T-helper 1 cell treated with Interleukin-12 subunit alpha and Interleukin-12 subunit beta and Interleukin-4 antibody, amounts not matched to agents 30 μg/mL and 1 μg/mL, for 36 hours (primary cell): ENCODE measurements around the gene ALDH5A1.

Experiments
- H3K27ac Mint-ChIP-seq: one replicate; pipeline ENCODE4 v1.8.0; 2021; ENCODE audit warnings: mild to moderate bottlenecking, mixed read lengths
- H3K27me3 Mint-ChIP-seq: one replicate; pipeline ENCODE4 v1.8.0; 2021; ENCODE audit warnings: low read depth, mixed read lengths
- H3K36me3 Mint-ChIP-seq: one replicate; pipeline ENCODE4 v1.8.0; 2021; ENCODE audit warnings: low read depth, mixed read lengths
- H3K4me1 Mint-ChIP-seq: one replicate; pipeline ENCODE4 v1.8.0; 2021; ENCODE audit warnings: low read depth, mixed read lengths
- H3K4me3 Mint-ChIP-seq: one replicate; pipeline ENCODE4 v1.8.0; 2021; ENCODE audit warnings: mild to moderate bottlenecking, moderate library complexity, mixed read lengths
- H3K9me3 Mint-ChIP-seq: one replicate; pipeline ENCODE4 v1.8.0; 2021; ENCODE audit warnings: mixed read lengths

Gene ALDH5A1

GRCh38 chr6:24494821-24495795 is at the start of gene ALDH5A1:
TSS of gene ALDH5A1 (plus strand) at chr6:24494969. CDS start at chr6:24494997, 28 bp downstream.
- peak within 1 kb of the TSS; percentile 83 for H3K4me3 Mint-ChIP-seq
- peaks cover 3% of the 10 kb centered on the region for H3K36me3 Mint-ChIP-seq
- H3K4me1 Mint-ChIP-seq = peaks cover 17% of the 10 kb centered on the region
- H3K27ac Mint-ChIP-seq = no peak within 1 kb of the TSS
- peaks cover 6% of the 10 kb centered on the region for H3K27me3 Mint-ChIP-seq
- peaks cover 10% of the 10 kb centered on the region for H3K9me3 Mint-ChIP-seq

- H3K9me3 Mint-ChIP-seq = no peaks in the 10 kb centered on the region
- peaks cover 4% of the 10 kb centered on the region for H3K27me3 Mint-ChIP-seq
Observed at GRCh38 chr6:24445704-24446103, 49.1 kb upstream of the ALDH5A1 start.

GRCh38 chr6:24446670-24447069 is 48.1 kb upstream of the ALDH5A1 start:
- Mint-ChIP-seq H3K27ac (no peak overlapping the region), H3K27me3 (peaks cover 4% of the 10 kb centered on the region), H3K36me3 (no peaks in the 10 kb centered on the region), H3K4me3 (no peak overlapping the region), H3K4me1 (no peaks in the 10 kb centered on the region), H3K9me3 (no peaks in the 10 kb centered on the region)

More at GRCh38 chr6:24445704-24446103, 49.1 kb upstream of the ALDH5A1 start:
- no peak overlapping the region for H3K4me3 Mint-ChIP-seq
- H3K27ac Mint-ChIP-seq = no peak overlapping the region
- no peaks in the 10 kb centered on the region for H3K4me1 Mint-ChIP-seq
- no peaks in the 10 kb centered on the region for H3K36me3 Mint-ChIP-seq

DNA sequence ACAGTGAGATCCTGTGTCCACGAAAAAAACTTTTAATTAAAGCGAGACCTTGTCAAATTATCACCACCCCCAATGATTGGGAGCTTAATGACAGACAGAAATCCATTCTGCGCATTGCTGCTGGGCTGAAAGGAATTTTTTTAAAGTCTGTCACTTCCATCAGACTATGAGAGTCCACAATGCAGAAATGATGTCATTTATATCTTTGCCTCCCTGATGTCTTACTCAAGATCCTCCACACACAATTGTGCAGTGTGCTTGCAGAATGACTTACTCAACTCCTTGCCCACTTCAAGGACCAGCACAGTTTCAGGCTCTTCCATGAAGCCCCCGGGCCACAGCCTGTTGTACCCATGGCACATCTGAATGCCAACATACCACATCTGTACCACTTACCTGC is 46.4 kb upstream of the ALDH5A1 start:
- no peak overlapping the region for H3K4me3 Mint-ChIP-seq
- H3K27me3 Mint-ChIP-seq = no peaks in the 10 kb centered on the region
- no peaks in the 10 kb centered on the region for H3K9me3 Mint-ChIP-seq
- no peak overlapping the region for H3K27ac Mint-ChIP-seq
- H3K36me3 Mint-ChIP-seq = no peaks in the 10 kb centered on the region
- H3K4me1 Mint-ChIP-seq = no peaks in the 10 kb centered on the region

DNA sequence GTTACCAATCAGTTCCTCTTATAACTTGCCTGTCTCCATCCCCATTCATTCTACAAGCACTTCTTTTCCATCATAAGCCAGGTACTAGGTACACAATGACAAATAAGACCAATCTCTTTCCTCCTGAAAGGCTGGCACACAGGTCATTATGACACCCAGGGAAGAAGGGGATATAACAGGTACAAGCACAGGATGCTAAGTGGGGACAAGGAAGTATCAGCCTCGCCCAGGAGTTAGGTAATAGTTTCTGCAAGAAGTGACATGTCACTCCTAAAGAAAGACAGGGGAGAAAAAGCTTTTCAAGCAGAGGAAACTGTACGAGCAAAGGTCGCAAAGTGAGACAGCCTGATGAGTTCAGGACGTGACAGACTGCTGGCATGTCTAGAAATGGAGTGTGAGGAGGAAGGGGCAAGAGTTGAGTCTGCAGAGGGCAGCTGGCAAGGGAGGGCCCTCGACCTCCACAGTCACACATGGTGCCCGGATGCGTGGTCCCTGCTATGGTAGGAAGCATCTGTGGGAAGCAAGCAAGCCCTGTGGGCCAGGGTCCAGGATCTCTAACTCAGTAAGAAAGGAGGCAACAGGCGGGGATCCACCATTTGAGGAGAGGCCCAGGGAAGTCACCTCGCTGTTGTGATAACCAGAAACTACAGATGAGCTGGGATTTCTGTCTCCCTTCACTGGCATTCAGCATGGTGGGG is 45.8 kb upstream of the ALDH5A1 start:
- Mint-ChIP-seq H3K4me3 (no peak overlapping the region), H3K27me3 (no peaks in the 10 kb centered on the region), H3K27ac (no peak overlapping the region), H3K4me1 (no peaks in the 10 kb centered on the region), H3K36me3 (no peaks in the 10 kb centered on the region), H3K9me3 (no peaks in the 10 kb centered on the region)

GRCh38 chr6:24451581-24452388 is 43.0 kb upstream of the ALDH5A1 start:
- Mint-ChIP-seq H3K9me3 (no peaks in the 10 kb centered on the region), H3K27me3 (no peaks in the 10 kb centered on the region), H3K4me3 (no peak overlapping the region), H3K4me1 (no peaks in the 10 kb centered on the region), H3K36me3 (no peaks in the 10 kb centered on the region), H3K27ac (no peak overlapping the region)

GRCh38 chr6:24453921-24454320 is 40.8 kb upstream of the ALDH5A1 start:
- no peaks in the 10 kb centered on the region for H3K4me1 Mint-ChIP-seq
- no peak overlapping the region for H3K4me3 Mint-ChIP-seq
- no peaks in the 10 kb centered on the region for H3K9me3 Mint-ChIP-seq
- no peaks in the 10 kb centered on the region for H3K27me3 Mint-ChIP-seq
- no peak overlapping the region for H3K27ac Mint-ChIP-seq
- H3K36me3 Mint-ChIP-seq = no peaks in the 10 kb centered on the region

DNA sequence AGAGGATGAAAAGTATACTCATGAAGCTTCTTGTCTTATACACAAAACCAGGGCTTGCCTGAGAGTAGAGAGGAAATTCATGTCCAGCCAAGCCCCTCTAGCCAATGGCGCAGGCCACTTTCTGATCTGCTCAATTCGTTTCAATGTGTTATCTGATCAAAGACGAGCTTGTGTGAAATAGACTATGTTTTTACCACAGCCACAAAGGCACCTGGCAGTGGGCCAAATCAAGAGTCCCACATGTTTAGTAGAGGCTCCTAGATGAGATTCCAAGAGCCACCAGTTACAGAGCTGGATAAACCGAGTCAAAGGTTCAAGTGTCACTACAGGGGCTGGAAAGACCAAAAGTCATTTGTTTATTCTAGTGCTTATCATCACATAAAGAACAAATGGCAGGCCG is 40.3 kb upstream of the ALDH5A1 start:
- Mint-ChIP-seq H3K27me3 (no peaks in the 10 kb centered on the region), H3K9me3 (no peaks in the 10 kb centered on the region), H3K4me1 (no peaks in the 10 kb centered on the region), H3K27ac (no peak overlapping the region), H3K4me3 (no peak overlapping the region), H3K36me3 (no peaks in the 10 kb centered on the region)

GRCh38 chr6:24455061-24455460 is 39.7 kb upstream of the ALDH5A1 start:
- H3K27ac Mint-ChIP-seq = no peak overlapping the region
- H3K4me1 Mint-ChIP-seq = no peaks in the 10 kb centered on the region
- no peaks in the 10 kb centered on the region for H3K9me3 Mint-ChIP-seq
- no peak overlapping the region for H3K4me3 Mint-ChIP-seq
- no peaks in the 10 kb centered on the region for H3K36me3 Mint-ChIP-seq
- no peaks in the 10 kb centered on the region for H3K27me3 Mint-ChIP-seq

DNA sequence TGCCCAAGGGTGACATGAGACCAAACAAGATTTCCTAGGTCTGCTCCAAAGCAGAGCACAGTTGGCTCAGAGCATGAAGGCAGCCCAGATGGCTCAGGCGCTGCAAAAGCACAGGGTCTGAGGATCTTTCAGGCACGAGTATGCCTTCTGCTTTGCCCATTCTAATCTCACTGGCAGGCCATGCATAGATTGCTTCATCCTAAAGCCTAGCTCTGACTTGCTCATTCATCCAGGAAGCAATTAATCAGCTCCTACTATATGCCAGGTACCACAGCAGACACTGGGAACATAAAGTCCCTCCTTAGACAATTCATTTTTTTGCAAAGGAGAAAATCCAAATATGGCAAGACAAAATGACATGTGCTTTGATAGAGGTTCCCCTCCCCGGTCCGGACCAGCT is 36.6 kb upstream of the ALDH5A1 start:
- Mint-ChIP-seq H3K4me3 (no peak overlapping the region), H3K27ac (no peak overlapping the region), H3K4me1 (no peaks in the 10 kb centered on the region), H3K9me3 (no peaks in the 10 kb centered on the region), H3K36me3 (no peaks in the 10 kb centered on the region), H3K27me3 (no peaks in the 10 kb centered on the region)

- no peaks in the 10 kb centered on the region for H3K36me3 Mint-ChIP-seq
- no peak overlapping the region for H3K4me3 Mint-ChIP-seq
- no peaks in the 10 kb centered on the region for H3K4me1 Mint-ChIP-seq
- H3K27ac Mint-ChIP-seq = no peak overlapping the region
- no peaks in the 10 kb centered on the region for H3K9me3 Mint-ChIP-seq
- no peaks in the 10 kb centered on the region for H3K27me3 Mint-ChIP-seq
Observed at GRCh38 chr6:24458941-24459340, 35.8 kb upstream of the ALDH5A1 start.

DNA sequence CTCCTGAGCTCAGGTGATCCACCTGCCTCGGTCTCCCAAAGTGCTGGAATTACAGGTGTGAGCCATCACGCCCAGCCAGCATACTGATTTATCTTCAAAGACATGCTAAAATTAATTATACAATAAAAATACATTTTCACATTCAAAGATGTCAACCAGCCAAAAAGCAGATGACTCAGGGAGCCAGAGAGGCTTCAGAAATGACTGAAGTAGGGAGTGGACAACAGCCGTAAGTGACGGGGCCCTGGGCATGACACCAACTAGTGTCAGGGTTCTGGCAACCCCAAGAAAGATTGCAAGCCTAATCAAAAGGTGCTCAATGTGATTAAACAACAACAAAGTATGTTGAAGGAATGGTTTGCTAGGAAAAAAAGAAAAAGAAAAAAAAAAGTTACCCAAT is 33.8 kb upstream of the ALDH5A1 start:
- Mint-ChIP-seq H3K4me3 (no peak overlapping the region), H3K27me3 (no peaks in the 10 kb centered on the region), H3K9me3 (no peaks in the 10 kb centered on the region), H3K27ac (no peak overlapping the region), H3K36me3 (no peaks in the 10 kb centered on the region), H3K4me1 (no peaks in the 10 kb centered on the region)

- Mint-ChIP-seq H3K36me3 (no peaks in the 10 kb centered on the region), H3K27me3 (peaks cover 4% of the 10 kb centered on the region), H3K4me1 (no peaks in the 10 kb centered on the region), H3K27ac (no peak overlapping the region), H3K4me3 (no peak overlapping the region), H3K9me3 (no peaks in the 10 kb centered on the region)
Observed at GRCh38 chr6:24464253-24465038, 30.3 kb upstream of the ALDH5A1 start.

GRCh38 chr6:24469811-24470210 is 25.0 kb upstream of the ALDH5A1 start:
- H3K36me3 Mint-ChIP-seq = no peaks in the 10 kb centered on the region
- H3K4me3 Mint-ChIP-seq = no peak overlapping the region
- peaks cover 4% of the 10 kb centered on the region for H3K27me3 Mint-ChIP-seq
- H3K9me3 Mint-ChIP-seq = no peaks in the 10 kb centered on the region
- no peaks in the 10 kb centered on the region for H3K4me1 Mint-ChIP-seq
- H3K27ac Mint-ChIP-seq = no peak overlapping the region
